ENCODE measurements around the gene BTBD6. TPM values are rescaled to one million over a fixed set of nuclear protein-coding genes. Genes with fewer than 3 reads are reported as not detected.

Gene BTBD6
- total and polyA plus RNA-seq, 2 donors (not counting 3 experiments of a cell fraction or from before 2014, with no cell fraction given): 63.1 to 65.0 TPM

GRCh38 chr14:105283899-105284298 is 35.6 kb downstream of the BTBD6 start:
- no peak overlapping the region for H3K9ac ChIP-seq (replicated peaks; ENCODE audit: extremely low read depth, insufficient read depth, low read length)
- H3K4me2 ChIP-seq (ENCODE audit: insufficient read depth, low read length): peak overlapping the region; percentile 4
- no peak overlapping the region for H3K27ac ChIP-seq (ENCODE audit: insufficient read depth, low read depth, low read length)
- no peaks in the 10 kb centered on the region for H3K9me1 ChIP-seq (replicated peaks; ENCODE audit: control insufficient read depth, extremely low read depth, insufficient read depth, low read length)
- dilution Hi-C loops (cut with MboI; ENCODE audit: extremely low pct_ligation_motif_present, low sequenced_read_pairs): no loop called here
- no peak for TF ChIP-seq JUN (IDR thresholded peaks at IDR 0.05; ENCODE audit: borderline replicate concordance, insufficient read depth, insufficient read length, low read depth)
- no peak for TF ChIP-seq MYC (IDR thresholded peaks at IDR 0.05; ENCODE audit: low read depth, low read length)
- no peak for TF ChIP-seq CTCF (IDR thresholded peaks at IDR 0.05; ENCODE audit: extremely low read depth in 1 of 2, insufficient read depth in 1 of 2, low read depth in 1 of 2, low read length in 2 of 2)
- TF ChIP-seq GATA2 (IDR thresholded peaks at IDR 0.05; ENCODE audit: insufficient read depth, insufficient read length, low read depth, low read length): no peak
- TF ChIP-seq MAX (IDR thresholded peaks at IDR 0.05; ENCODE audit: insufficient read depth, insufficient read length): no peak
- TF ChIP-seq EZH2 (IDR thresholded peaks at IDR 0.05; ENCODE audit: borderline replicate concordance, low read depth, low read length, severe bottlenecking): no peak
- TF ChIP-seq POLR2A (IDR thresholded peaks at IDR 0.05; ENCODE audit: low read depth, low read length): no peak
- no peak for TF ChIP-seq POLR2AphosphoS5 (IDR thresholded peaks at IDR 0.05; ENCODE audit: insufficient read depth, low read depth, low read length)
- no peak for TF ChIP-seq FOS (IDR thresholded peaks at IDR 0.05; ENCODE audit: borderline replicate concordance, insufficient read depth, low read length)
- POLR2A ChIA-PET: no interaction called here
- H3K79me2 ChIP-seq (ENCODE audit: control insufficient read depth, insufficient read depth, low read length): peaks cover 8% of the 10 kb centered on the region
- peaks cover 0 to 5% of the 10 kb centered on the region in 2 experiments for H3K36me3 ChIP-seq (ENCODE audit: control insufficient read depth in 2 of 2, extremely low read depth in 1 of 2, insufficient read depth in 2 of 2, low read length in 2 of 2)
- H3K9me3 ChIP-seq (replicated peaks; ENCODE audit: control insufficient read depth, insufficient read depth, low read length): no peaks in the 10 kb centered on the region
- peaks cover 11% of the 10 kb centered on the region for H3K4me1 ChIP-seq (ENCODE audit: control insufficient read depth, extremely low read depth, insufficient read depth, low read length)
- CTCF ChIA-PET: interaction anchor here (1.0 kb wide), 1 partner anchor 9 kb away, joined by 3 read pairs; no protein-coding TSS in a partner anchor
- H3K27me3 ChIP-seq (ENCODE audit: control insufficient read depth in 2 of 2, insufficient read depth in 2 of 2, low read length in 2 of 2): no peaks in the 10 kb centered on the region
- BruUV-seq (replicated peaks): no TSS peak
- H4K20me1 ChIP-seq (replicated peaks; ENCODE audit: control insufficient read depth, extremely low read depth, insufficient read depth, low read length): no peaks in the 10 kb centered on the region
- DNase-seq (ENCODE audit: low read depth, low spot score) (peak; percentile 41), FAIRE-seq (peak; percentile 87)
- no peak overlapping the region for H2AFZ ChIP-seq (ENCODE audit: low read depth, low read length)
- intact Hi-C loops (cut with micrococcal nuclease): loop anchor here (1.0 kb wide), 1 partner anchor 68 kb away; no protein-coding TSS in a partner anchor
- H3K4me3 ChIP-seq (replicated peaks in 1 of 3; ENCODE audit: insufficient read depth in 1 of 3, low read depth in 1 of 3, low read length in 3 of 3): no peak overlapping the region
